ENCODE results near the gene MAFG.

Gene MAFG

GRCh38 chr17:81941484-81942166 is 14.1 kb upstream of the MAFG start:
- no peak overlapping the region for H3K4me3 ChIP-seq
- no peak overlapping the region for H3K27ac ChIP-seq

- Histone ChIP-seq H3K4me3 (no peak overlapping the region), H3K27ac (no peak overlapping the region)
These were observed 13.3 kb upstream of the MAFG start for GRCh38 chr17:81940538-81941483.

GRCh38 chr17:81939881-81940385 is 12.4 kb upstream of the MAFG start:
- no peak overlapping the region for H3K4me3 ChIP-seq
- peak overlapping the region in 1 of 21 experiments; percentile 10 for H3K27ac ChIP-seq

GRCh38 chr17:81939218-81939617 is 11.7 kb upstream of the MAFG start:
- no peak overlapping the region for H3K27ac ChIP-seq
- no peak overlapping the region for H3K4me3 ChIP-seq

- Histone ChIP-seq H3K4me3 (no peak overlapping the region), H3K27ac (no peak overlapping the region)
These were observed 8.2 kb upstream of the MAFG start for GRCh38 chr17:81935709-81936084.

GRCh38 chr17:81934850-81935708 is 7.5 kb upstream of the MAFG start:
- H3K27ac ChIP-seq: no peak overlapping the region

GRCh38 chr17:81934098-81934757 is 6.7 kb upstream of the MAFG start:
- Histone ChIP-seq H3K27ac (no peak overlapping the region), H3K4me3 (no peak overlapping the region)

More at GRCh38 chr17:81934850-81935708, 7.5 kb upstream of the MAFG start:
- no peak overlapping the region for H3K4me3 ChIP-seq

GRCh38 chr17:81933178-81933699 is 5.7 kb upstream of the MAFG start:
- Histone ChIP-seq H3K27ac (no peak overlapping the region), H3K4me3 (no peak overlapping the region)

GRCh38 chr17:81932333-81932983 is 4.9 kb upstream of the MAFG start:
- no peak overlapping the region for H3K27ac ChIP-seq
- no peak overlapping the region for H3K4me3 ChIP-seq

- no peak overlapping the region for H3K27ac ChIP-seq
- H3K4me3 ChIP-seq: no peak overlapping the region
These were observed 4.2 kb upstream of the MAFG start for GRCh38 chr17:81931557-81932332.

GRCh38 chr17:81931189-81931556 is 3.6 kb upstream of the MAFG start:
- no peak overlapping the region for H3K4me3 ChIP-seq
- H3K27ac ChIP-seq: no peak overlapping the region

- Histone ChIP-seq H3K27ac (no peak overlapping the region), H3K4me3 (no peak overlapping the region)
These were observed 2.9 kb upstream of the MAFG start for GRCh38 chr17:81930142-81931125.

GRCh38 chr17:81929253-81930141 is 2.0 kb upstream of the MAFG start:
- Histone ChIP-seq H3K4me3 (no peak overlapping the region), H3K27ac (no peak overlapping the region)

GRCh38 chr17:81928544-81929252 is 1.2 kb upstream of the MAFG start:
- H3K4me3 ChIP-seq: peak overlapping the region; percentile 49 to 97 (median 93)
- peak overlapping the region in 8 of 21 experiments; percentile 29 to 98 (median 62) for H3K27ac ChIP-seq

- H3K4me3 ChIP-seq: peak overlapping the region; percentile 71 to 97 (median 93)
- H3K27ac ChIP-seq: peak overlapping the region; percentile 82 to 98 (median 93)
These were observed 333 bp downstream of the MAFG start for GRCh38 chr17:81927152-81927652.
